CD4-positive, CD25-positive, alpha-beta regulatory T cell (primary cell): ENCODE results near the gene C1orf50. TPM values are rescaled to one million over a fixed set of nuclear protein-coding genes. Genes with fewer than 3 reads are reported as not detected.

Source experiments
- ATAC-seq, 2 donors: fragments of 150-1000 bp; cut with Tn5 transposase; one replicate each; pipeline ENCODE4 v1.10.0; 2021; ENCODE audit warnings: low read depth in 2 of 2, moderate number of reproducible peaks in 2 of 2, moderate library complexity in 1 of 2
- DNase-seq, 3 donors: peaks; one replicate each; pipeline versions ENCODE4 v3.0.0 to v3.0.0-alpha.2; 2012 to 2022; ENCODE audit warnings: mixed read lengths in 1 of 3
- H3K27ac ChIP-seq: one replicate; pipeline ENCODE4 v1.7.0; 2013; ENCODE audit warnings: mild to moderate bottlenecking, low read length; ENCODE audit not compliant: insufficient read depth, poor library complexity, severe bottlenecking
- H3K27me3 ChIP-seq: one replicate; pipeline ENCODE4 v1.7.0; 2013; ENCODE audit warnings: low read length; ENCODE audit not compliant: control insufficient read depth, insufficient read depth
- H3K36me3 ChIP-seq: one replicate; pipeline ENCODE4 v1.7.0; 2013; ENCODE audit warnings: mild to moderate bottlenecking, low read length, moderate library complexity; ENCODE audit not compliant: control insufficient read depth, insufficient read depth
- H3K4me1 ChIP-seq: 2 replicates; pipeline ENCODE4 v1.7.0; 2013; ENCODE audit warnings: mild to moderate bottlenecking, low read length; ENCODE audit not compliant: insufficient read depth, control insufficient read depth, poor library complexity, severe bottlenecking
- H3K4me3 ChIP-seq: one replicate; pipeline ENCODE4 v1.7.0; 2013; ENCODE audit warnings: low read depth, mild to moderate bottlenecking, low read length, moderate library complexity
- H3K9me3 ChIP-seq, 2 experiments: 1 replicate in 1 of 2; 2 replicates in 1 of 2; pipeline ENCODE4 v1.7.0; 2013; ENCODE audit warnings: low read length in 2 of 2, mild to moderate bottlenecking in 1 of 2, moderate library complexity in 1 of 2; ENCODE audit not compliant: control insufficient read depth in 2 of 2
- H3K27ac Mint-ChIP-seq, 3 donors: one replicate each; pipeline ENCODE4 v1.8.0; 2020 to 2022; ENCODE audit warnings: mild to moderate bottlenecking in 3 of 3, mixed read lengths in 3 of 3, moderate library complexity in 2 of 3
- H3K27me3 Mint-ChIP-seq: one replicate; pipeline ENCODE4 v1.8.0; 2022; ENCODE audit warnings: mild to moderate bottlenecking, mixed read lengths
- H3K36me3 Mint-ChIP-seq: one replicate; pipeline ENCODE4 v1.8.0; 2020; ENCODE audit warnings: mixed read lengths
- H3K4me1 Mint-ChIP-seq, 4 donors: one replicate each; pipeline ENCODE4 v1.8.0; 2020 to 2022; ENCODE audit warnings: mixed read lengths in 4 of 4, mild to moderate bottlenecking in 1 of 4
- H3K4me3 Mint-ChIP-seq, 4 donors: one replicate each; pipeline ENCODE4 v1.8.0; 2020 to 2022; ENCODE audit warnings: mild to moderate bottlenecking in 4 of 4, mixed read lengths in 4 of 4, moderate library complexity in 3 of 4
- H3K9me3 Mint-ChIP-seq, 7 donors: one replicate each; pipeline ENCODE4 v1.8.0; 2020 to 2022; ENCODE audit warnings: mixed read lengths in 7 of 7, mild to moderate bottlenecking in 3 of 7, moderate library complexity in 2 of 7
- polyA plus RNA-seq, 4 donors: library from polyadenylated mRNA; unstranded; fragments of 300-500 nt; fragmentation: Illumina TruSeq; gene quantifications; one replicate each; pipeline ENCODE4 v1.2.3, GENCODE V29; 2021
- total RNA-seq: library from RNA; stranded (reverse); gene quantifications from one replicate; pipeline ENCODE4 v1.2.3, GENCODE V29; 2022

C1orf50 gene
- total and polyA plus RNA-seq, 5 donors from 2014 or later: 3.8 to 14.3 (median 7.3) TPM

- no peaks in the 10 kb centered on the region for H3K9me3 ChIP-seq
- no peak overlapping the region for H3K27ac ChIP-seq
- Mint-ChIP-seq H3K27me3 (no peaks in the 10 kb centered on the region), H3K4me3 (peak overlapping the region in 1 of 4 donors; percentile 76), H3K9me3 (no peaks in the 10 kb centered on the region), H3K27ac (peak overlapping the region in 1 of 3 donors; percentile 12), H3K36me3 (peaks cover 7% of the 10 kb centered on the region), H3K4me1 (peaks cover 10 to 20% (median 14%) of the 10 kb centered on the region in 4 donors)
- H3K36me3 ChIP-seq: no peaks in the 10 kb centered on the region
- DNase-seq (no peak), ATAC-seq (no peak)
- no peaks in the 10 kb centered on the region for H3K27me3 ChIP-seq
- no peak overlapping the region for H3K4me3 ChIP-seq
- peaks cover 15% of the 10 kb centered on the region for H3K4me1 ChIP-seq
These were observed 21.0 kb downstream of the C1orf50 start for GRCh38 chr1:42788021-42788420.

GRCh38 chr1:42793824-42794223, 26.8 kb downstream of the C1orf50 start:
- Histone ChIP-seq H3K4me3 (no peak overlapping the region), H3K27ac (no peak overlapping the region), H3K36me3 (no peaks in the 10 kb centered on the region), H3K27me3 (no peaks in the 10 kb centered on the region), H3K9me3 (no peaks in the 10 kb centered on the region), H3K4me1 (no peaks in the 10 kb centered on the region)
- H3K27ac Mint-ChIP-seq: no peak overlapping the region
- no peaks in the 10 kb centered on the region for H3K9me3 Mint-ChIP-seq
- no peaks in the 10 kb centered on the region for H3K27me3 Mint-ChIP-seq
- no peaks in the 10 kb centered on the region for H3K36me3 Mint-ChIP-seq
- DNase-seq (no peak), ATAC-seq (no peak)
- no peaks in the 10 kb centered on the region for H3K4me1 Mint-ChIP-seq
- H3K4me3 Mint-ChIP-seq: no peak overlapping the region

- no peak overlapping the region for H3K4me3 Mint-ChIP-seq
- DNase-seq: no peak
- H3K27ac ChIP-seq: no peak overlapping the region
These were observed 30.4 kb downstream of the C1orf50 start for GRCh38 chr1:42797414-42797813.

GRCh38 chr1:42797979-42798378, 30.9 kb downstream of the C1orf50 start:
- Mint-ChIP-seq H3K9me3 (no peaks in the 10 kb centered on the region), H3K4me3 (no peak overlapping the region), H3K36me3 (no peaks in the 10 kb centered on the region), H3K4me1 (no peaks in the 10 kb centered on the region), H3K27ac (no peak overlapping the region), H3K27me3 (peaks cover 14% of the 10 kb centered on the region)
- DNase-seq: peak in 1 of 3 donors; percentile 17
- no peaks in the 10 kb centered on the region for H3K36me3 ChIP-seq
- no peaks in the 10 kb centered on the region for H3K9me3 ChIP-seq
- H3K4me3 ChIP-seq: no peak overlapping the region
- no peak for ATAC-seq
- no peaks in the 10 kb centered on the region for H3K27me3 ChIP-seq
- H3K4me1 ChIP-seq: no peaks in the 10 kb centered on the region
- H3K27ac ChIP-seq: no peak overlapping the region

More at GRCh38 chr1:42797414-42797813, 30.4 kb downstream of the C1orf50 start:
- no peaks in the 10 kb centered on the region for H3K4me1 Mint-ChIP-seq
- no peaks in the 10 kb centered on the region for H3K9me3 ChIP-seq
- H3K9me3 Mint-ChIP-seq: no peaks in the 10 kb centered on the region
- H3K36me3 ChIP-seq: no peaks in the 10 kb centered on the region
- no peaks in the 10 kb centered on the region for H3K27me3 ChIP-seq
- H3K36me3 Mint-ChIP-seq: no peaks in the 10 kb centered on the region
- H3K27ac Mint-ChIP-seq: peak overlapping the region in 1 of 3 donors; percentile 55
- ATAC-seq: no peak
- H3K27me3 Mint-ChIP-seq: peaks cover 14% of the 10 kb centered on the region
- H3K4me1 ChIP-seq: no peaks in the 10 kb centered on the region
- no peak overlapping the region for H3K4me3 ChIP-seq

GRCh38 chr1:42801832-42802473, 34.9 kb downstream of the C1orf50 start:
- no peak overlapping the region for H3K27ac Mint-ChIP-seq
- Histone ChIP-seq H3K9me3 (no peaks in the 10 kb centered on the region), H3K4me1 (peaks cover 12% of the 10 kb centered on the region), H3K36me3 (peaks cover 3% of the 10 kb centered on the region), H3K27me3 (no peaks in the 10 kb centered on the region), H3K4me3 (no peak overlapping the region), H3K27ac (no peak overlapping the region)
- H3K4me1 Mint-ChIP-seq: peaks cover 4 to 20% (median 13%) of the 10 kb centered on the region in 4 donors
- no peak overlapping the region for H3K4me3 Mint-ChIP-seq
- H3K27me3 Mint-ChIP-seq: peaks cover 14% of the 10 kb centered on the region
- DNase-seq: no peak
- H3K36me3 Mint-ChIP-seq: peaks cover 17% of the 10 kb centered on the region
- peaks cover 0 to 2% (median 0%) of the 10 kb centered on the region in 7 donors for H3K9me3 Mint-ChIP-seq
- ATAC-seq: no peak

GRCh38 chr1:42806171-42806570, 39.1 kb downstream of the C1orf50 start:
- Histone ChIP-seq H3K27me3 (no peaks in the 10 kb centered on the region), H3K9me3 (no peaks in the 10 kb centered on the region), H3K4me1 (peaks cover 23% of the 10 kb centered on the region), H3K4me3 (no peak overlapping the region), H3K36me3 (peaks cover 6% of the 10 kb centered on the region), H3K27ac (peak overlapping the region; percentile 68)
- no peak for DNase-seq
- peak overlapping the region in 2 of 4 donors; percentile 13 to 34 for H3K4me3 Mint-ChIP-seq
- peaks cover 11 to 38% (median 27%) of the 10 kb centered on the region in 4 donors for H3K4me1 Mint-ChIP-seq
- ATAC-seq: no peak
- H3K9me3 Mint-ChIP-seq: peaks cover 0 to 2% (median 0%) of the 10 kb centered on the region in 7 donors
- H3K36me3 Mint-ChIP-seq: peaks cover 26% of the 10 kb centered on the region
- peaks cover 6% of the 10 kb centered on the region for H3K27me3 Mint-ChIP-seq
- peak overlapping the region; percentile 26 to 91 (median 81) for H3K27ac Mint-ChIP-seq

GRCh38 chr1:42806593-42806992, 39.5 kb downstream of the C1orf50 start:
- Histone ChIP-seq H3K4me3 (peak overlapping the region; percentile 42), H3K27me3 (no peaks in the 10 kb centered on the region), H3K4me1 (peaks cover 23% of the 10 kb centered on the region), H3K36me3 (peaks cover 7% of the 10 kb centered on the region), H3K27ac (peak overlapping the region; percentile 68), H3K9me3 (no peaks in the 10 kb centered on the region)
- Mint-ChIP-seq H3K9me3 (peaks cover 0 to 2% (median 0%) of the 10 kb centered on the region in 7 donors), H3K27me3 (peaks cover 6% of the 10 kb centered on the region), H3K27ac (peak overlapping the region; percentile 81 to 91 (median 83)), H3K4me1 (peaks cover 14 to 42% (median 28%) of the 10 kb centered on the region in 4 donors), H3K36me3 (peaks cover 29% of the 10 kb centered on the region), H3K4me3 (peak overlapping the region; percentile 13 to 57 (median 36))
- DNase-seq: no peak
- ATAC-seq: no peak
